Eye (tissue), 1 donor: ENCODE results near the gene NEDD4L.

Experiments
- DNase-seq: peaks from one replicate; pipeline ENCODE4 v3.0.0-alpha.2; 2015

NEDD4L gene

DNA sequence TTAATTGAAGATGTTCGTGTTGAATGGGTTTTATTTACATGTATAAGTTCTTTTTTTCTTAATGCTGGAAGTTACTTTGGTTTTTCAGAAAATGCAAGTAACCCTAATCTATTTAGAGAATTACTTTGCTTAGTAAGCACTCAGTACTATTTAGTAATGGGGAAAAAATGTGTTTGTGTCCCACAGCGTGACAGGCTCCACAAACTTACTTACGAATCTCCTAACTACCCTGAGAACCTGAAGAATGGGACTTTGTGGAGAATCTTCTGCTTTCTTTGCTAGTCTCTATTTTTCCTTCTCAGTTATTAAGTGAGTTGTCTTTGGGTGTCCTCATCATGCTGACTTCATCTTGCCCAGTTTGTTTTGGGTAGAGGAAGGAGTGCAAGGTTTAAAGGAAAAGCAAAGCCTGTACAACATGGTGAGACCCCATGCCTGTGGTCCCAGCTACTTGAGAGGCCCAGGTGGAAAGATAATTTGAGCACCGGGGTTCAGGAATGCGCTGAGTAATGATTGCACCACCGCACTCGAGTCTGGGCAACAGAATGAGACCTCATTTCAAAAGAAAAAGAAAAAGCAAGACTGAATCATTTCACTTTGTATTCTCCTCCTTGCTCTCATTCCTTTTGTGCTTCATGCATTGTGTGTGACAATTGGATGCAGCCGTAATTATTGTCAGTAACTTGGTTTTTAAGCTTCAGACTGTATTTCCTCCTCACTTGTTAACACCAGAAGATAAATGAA lies 10.2 kb downstream of the NEDD4L start:
- DNase-seq, result no peak

GRCh38 chr18:58055890-58056558 lies 12.0 kb downstream of the NEDD4L start:
- DNase-seq, result no peak

- DNase-seq, result no peak
Observed at GRCh38 chr18:58056852-58057251, 12.8 kb downstream of the NEDD4L start.

DNA sequence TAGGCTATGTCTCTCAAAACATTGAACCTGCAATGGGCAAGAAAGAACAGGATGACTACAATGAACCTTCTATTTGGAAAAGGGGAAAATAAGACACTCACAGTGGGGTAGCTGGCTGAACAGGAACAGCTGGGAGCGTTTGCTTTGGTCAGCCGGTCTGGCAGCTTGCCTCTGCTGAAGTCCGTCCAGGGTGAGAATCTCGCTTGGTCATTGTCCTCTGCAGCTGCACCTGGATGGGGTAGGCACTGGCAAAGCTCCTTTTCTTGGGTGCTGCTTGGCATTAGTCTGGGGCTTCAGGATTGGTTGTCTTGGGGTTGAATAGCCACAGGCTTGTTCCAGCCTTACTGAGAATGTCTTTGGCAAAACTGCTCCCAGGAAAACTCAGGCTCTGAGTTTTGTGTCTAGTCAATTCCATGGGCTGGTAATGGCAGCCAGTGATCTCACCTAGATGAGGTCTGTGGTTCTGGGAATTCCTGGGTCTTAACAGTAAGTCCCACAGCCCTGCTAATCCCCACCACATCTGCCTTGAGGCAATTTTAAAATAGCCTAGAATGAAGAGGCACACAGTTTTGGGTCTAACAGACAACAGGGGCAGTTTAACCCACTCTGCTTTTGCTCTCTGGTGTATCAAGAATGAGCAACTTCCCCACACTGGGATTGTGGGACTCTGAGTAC lies 13.4 kb downstream of the NEDD4L start:
- DNase-seq, result no peak

DNA sequence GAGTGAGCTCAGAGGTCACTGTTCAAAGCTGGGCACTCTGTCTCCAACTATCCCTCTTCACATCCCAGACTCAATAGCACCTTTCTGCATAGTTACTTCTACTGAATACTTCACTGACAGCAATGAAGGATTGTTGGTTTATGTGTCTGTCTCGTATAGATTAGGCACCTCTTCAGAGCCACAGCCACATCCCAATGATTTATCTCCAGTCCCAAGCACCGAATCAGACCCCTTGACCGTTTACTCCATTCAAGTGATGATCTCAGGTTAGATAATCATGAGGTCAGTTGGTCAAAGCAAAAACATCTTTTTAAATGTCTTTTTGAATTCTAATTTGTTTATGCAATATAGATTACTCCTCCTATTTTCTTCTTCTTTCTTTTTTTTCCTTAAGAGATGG lies 14.7 kb downstream of the NEDD4L start:
- no peak for DNase-seq

- DNase-seq, result no peak
Observed at GRCh38 chr18:58060254-58060653, 16.2 kb downstream of the NEDD4L start.

GRCh38 chr18:58061349-58061748 lies 17.3 kb downstream of the NEDD4L start:
- no peak for DNase-seq

DNA sequence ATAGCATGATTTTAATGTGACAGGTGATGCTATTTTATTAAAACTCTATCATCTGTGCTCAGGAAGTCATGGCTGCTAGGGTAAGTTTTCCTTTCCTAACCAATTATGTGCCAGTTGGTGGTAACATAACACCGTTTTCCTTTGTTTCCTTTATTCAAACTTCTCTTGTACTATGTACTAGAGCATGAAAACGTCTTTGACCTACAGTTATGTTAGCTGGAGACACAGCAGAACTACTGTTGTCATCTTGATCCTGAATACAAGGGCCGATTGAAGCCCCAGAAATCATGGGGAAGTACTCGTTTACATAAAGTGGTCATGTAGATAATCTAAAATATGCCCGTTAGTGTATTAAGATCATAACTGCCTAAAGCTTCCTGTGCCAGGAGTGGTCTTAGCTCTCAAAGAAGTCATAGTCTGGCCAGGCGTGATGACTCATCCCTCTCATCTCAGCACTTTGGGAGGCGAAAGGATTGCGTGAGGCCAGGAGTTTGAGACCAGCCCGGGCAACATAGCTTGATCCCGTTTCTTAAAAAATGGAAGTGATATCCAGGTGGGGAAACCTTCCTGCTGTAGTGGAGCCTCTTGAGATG lies 20.5 kb downstream of the NEDD4L start:
- no peak for DNase-seq

DNA sequence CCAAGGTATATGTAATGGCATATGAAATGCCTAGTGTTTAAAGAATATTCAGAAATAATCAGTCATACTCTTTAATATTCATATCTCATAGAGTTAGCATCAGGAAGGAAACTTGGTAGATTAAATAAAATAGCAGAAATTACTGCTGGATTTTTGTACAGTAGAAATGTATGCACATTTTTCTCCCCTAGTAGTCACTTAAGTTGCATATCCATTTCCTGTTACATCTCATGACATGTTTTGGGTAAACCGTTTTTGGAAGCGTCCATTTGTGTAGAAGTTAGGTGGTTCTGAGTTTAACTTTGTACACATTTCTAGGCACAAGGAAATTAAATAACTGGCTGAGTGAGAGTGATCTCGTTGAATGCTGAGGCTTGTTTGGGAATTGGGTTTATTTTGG lies 21.9 kb downstream of the NEDD4L start:
- no peak for DNase-seq

DNA sequence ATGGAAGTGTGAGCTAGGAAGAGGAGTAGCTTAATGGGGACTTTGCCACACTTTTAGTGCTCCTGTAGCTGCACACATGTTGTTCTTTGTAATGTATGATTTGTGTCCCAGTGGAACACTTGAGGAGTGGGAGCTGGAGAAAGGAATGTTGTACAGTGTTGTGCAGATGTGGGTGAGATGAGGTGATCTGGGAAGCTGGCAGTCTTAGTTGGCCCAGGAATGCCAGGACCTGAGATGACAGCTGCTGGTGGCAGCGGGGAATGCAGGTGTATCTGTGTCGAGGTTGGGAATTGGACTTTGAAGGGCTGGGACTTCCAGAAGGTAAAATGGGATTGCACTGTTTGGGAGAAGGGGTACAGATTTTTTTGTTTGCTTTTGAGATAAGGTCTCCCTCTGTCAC lies 23.6 kb downstream of the NEDD4L start:
- no peak for DNase-seq

DNA sequence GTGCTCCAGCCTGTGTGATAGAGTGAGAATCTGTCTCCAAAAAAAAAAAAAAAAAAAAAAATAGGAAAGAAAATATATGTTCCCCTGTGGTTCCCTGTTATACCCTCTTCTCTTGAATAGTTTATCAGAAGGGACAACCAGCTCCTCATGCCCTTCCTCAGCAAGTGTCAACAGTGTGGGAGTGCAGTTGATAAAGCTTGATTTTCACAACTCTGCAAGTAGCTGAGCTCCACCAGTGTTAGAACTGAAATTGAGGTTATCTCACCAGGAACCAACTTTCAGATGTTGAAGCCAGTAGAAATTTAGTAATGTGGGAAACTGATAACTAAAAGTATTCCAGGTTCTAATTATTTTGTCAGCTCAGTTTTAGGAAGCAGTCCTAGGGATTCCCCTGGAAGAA lies 25.1 kb downstream of the NEDD4L start:
- no peak for DNase-seq

- no peak for DNase-seq
Observed at GRCh38 chr18:58069721-58070292, 25.8 kb downstream of the NEDD4L start.

GRCh38 chr18:58076052-58076451 lies 32.0 kb downstream of the NEDD4L start:
- no peak for DNase-seq

- DNase-seq, result no peak
Observed at GRCh38 chr18:58077329-58077728, 33.3 kb downstream of the NEDD4L start.

DNA sequence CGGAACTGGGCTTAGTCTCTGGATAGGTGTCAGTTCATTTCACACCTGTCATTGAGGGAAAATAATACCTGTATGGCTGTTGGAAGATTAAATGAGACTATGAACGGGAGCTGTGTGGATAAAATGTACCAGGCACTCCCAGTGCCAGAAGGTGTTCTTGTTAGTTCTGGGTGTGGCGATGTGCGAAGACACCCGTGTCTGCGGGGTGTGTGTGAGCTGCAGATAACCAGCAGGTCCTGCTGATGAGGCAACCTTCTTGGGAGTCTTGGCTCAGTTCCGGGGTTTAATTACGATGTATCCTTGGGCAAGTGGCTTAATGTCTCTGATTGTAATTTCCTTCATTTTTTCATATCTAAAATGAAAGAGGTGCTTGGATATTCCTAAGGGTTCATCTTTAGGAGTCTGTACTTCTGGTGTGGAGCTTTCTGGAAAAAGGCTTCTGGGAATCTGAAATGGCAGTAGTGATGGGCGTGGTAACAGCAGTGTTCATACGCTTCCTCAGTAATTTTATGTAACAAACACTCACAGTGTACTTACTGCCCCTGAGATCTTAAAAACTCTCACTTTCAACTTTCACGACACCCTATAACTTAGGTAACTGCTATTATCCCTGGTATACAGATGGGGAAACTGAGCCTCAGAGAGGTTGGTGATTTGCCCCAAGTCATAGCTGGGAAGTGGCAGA lies 35.0 kb downstream of the NEDD4L start:
- no peak for DNase-seq

DNA sequence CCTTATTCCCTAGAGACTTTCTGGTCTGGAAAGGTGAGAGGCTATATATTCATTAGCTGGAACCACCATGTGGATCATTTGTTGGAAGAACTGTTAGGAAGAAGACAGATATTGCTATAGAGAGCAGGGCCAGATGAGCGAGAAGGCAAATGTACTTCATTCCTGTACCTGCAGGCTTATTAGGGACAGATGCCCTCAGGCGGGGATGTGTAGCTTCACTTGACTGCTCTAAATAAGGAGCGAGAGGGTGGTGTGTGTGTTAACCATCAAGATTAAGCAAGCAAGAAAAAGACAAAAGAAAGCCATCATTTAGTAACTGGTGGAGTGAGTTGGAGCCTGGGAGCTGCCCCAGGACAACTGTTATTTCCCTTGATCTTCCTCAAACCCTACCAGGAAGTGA lies 36.4 kb downstream of the NEDD4L start:
- peak; percentile 27 for DNase-seq

DNA sequence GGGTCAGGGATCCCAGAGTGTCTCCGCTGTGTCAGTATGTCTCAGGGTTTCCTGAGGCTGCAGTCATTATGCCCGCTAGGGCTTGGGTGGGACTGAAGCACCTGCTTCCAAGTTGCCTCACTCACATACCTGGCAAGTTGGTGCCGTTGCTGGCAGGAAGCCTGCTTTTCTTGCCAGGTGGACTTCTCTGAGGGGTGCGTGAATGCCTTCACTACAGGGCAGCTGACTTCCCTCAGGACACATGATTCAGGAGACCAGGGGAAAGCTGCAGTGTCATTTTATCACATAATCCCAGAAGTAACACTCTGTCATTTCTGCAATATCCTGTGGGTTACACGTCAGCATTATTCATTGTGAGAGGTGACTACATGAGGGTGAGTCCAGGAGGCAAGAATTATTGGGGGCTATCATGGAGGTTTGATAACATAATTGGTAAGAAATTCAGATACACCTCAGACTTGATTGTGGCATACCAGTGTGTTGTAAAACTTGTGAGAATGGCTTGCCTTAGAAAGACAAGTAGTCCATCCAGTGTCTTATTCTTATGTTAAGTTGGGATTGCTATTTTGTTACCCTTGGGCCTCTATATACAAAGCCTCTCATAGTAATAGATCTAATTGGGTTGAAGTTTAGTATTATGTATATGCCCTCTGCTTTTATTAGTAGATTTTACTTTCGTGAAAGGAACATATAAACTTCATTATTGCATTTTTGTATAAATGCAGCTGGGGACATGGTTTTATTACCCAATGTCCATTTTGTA lies 44.1 kb downstream of the NEDD4L start:
- DNase-seq, result no peak

DNA sequence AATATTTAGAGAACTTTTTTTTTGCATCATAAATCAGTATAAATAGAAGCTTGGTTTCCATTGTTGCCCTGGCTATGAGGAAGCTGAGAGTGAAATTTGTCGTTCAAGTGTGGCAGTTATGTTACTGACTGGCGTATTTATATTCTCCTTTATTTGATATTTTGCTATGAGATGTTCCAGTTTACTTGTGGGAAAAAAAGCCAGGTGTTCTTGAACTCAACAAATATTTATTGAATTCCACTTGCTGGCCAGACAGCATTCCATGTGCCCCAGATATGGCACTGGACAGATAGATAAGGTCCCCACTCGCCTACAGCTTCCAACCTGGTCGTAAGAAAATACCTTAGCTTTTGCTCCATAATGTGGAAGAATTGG lies 44.7 kb downstream of the NEDD4L start:
- DNase-seq, result no peak

GRCh38 chr18:58091099-58091611 lies 47.1 kb downstream of the NEDD4L start:
- no peak for DNase-seq

DNA sequence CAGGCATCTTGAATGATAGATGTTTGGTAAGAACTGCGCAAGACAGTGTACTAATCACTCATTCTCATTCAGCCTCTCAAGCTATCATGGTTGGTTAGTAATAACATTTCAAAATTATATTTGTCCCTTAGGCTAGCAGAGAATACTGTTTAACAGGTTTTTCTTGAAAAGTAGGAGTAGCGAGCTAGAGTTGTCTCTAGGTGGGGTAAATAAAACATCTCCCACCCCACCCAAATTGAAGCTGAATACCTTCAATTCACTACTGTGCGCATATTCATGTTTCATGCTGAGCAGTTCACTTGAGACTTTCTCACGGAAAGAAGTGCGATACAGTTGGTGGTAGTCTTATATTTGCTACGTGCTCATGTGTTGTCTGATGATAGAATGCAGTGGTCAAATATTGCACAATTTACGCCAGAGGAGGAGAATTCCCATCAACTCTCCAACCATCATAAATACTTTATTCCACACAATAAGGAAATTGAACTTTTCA lies 49.3 kb downstream of the NEDD4L start:
- no peak for DNase-seq

DNA sequence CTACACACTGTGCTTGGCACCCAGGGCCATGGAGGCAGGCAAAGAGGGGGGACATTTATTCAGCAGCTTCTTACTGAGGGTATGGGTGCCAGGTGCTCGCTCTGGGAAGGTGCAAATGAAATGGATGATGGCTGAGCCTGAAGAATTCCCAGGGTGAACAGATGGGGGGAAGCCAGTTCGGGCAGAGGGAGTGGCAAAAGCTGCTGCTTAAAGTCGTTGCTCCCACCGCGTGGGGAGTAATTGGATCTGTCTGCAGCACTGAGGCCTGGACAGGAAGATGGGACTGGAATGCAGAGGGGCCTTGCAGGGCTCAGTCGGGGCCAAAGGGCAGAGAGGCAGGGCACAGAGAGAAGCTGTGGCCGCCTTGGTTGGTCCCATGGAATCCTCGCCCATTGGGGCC lies 51.2 kb downstream of the NEDD4L start:
- DNase-seq, result no peak

GRCh38 chr18:58095655-58096054 lies 51.6 kb downstream of the NEDD4L start:
- no peak for DNase-seq
